KMS-11 (cell line): ENCODE results near the gene CADM3.

Experiments used
- H2AFZ ChIP-seq: fragments of 200-600 bp; sonication (generic); 2 replicates; pipeline ENCODE4 v1.6.1; 2016; ENCODE audit warnings: antibody characterized with exemption, mixed run types, low read depth
- H3K27ac ChIP-seq: fragments of 200-600 bp; sonication (generic); 2 replicates; pipeline ENCODE4 v1.6.1; 2016; ENCODE audit warnings: mild to moderate bottlenecking, mixed run types
- H3K27me3 ChIP-seq: fragments of 200-600 bp; sonication (generic); 2 replicates; pipeline ENCODE4 v1.6.1; 2017; ENCODE audit warnings: mild to moderate bottlenecking, low read depth, mixed run types, moderate library complexity; ENCODE audit not compliant: insufficient read depth
- H3K36me3 ChIP-seq: fragments of 200-600 bp; sonication (generic); 2 replicates; pipeline ENCODE4 v1.6.1; 2017; ENCODE audit warnings: mild to moderate bottlenecking, mixed run types; ENCODE audit not compliant: insufficient read depth
- H3K4me1 ChIP-seq: fragments of 200-600 bp; sonication (generic); 2 replicates; pipeline ENCODE4 v1.6.1; 2016; ENCODE audit warnings: mild to moderate bottlenecking, low read depth, mixed run types; ENCODE audit not compliant: poor library complexity, severe bottlenecking
- H3K4me2 ChIP-seq: fragments of 200-600 bp; sonication (generic); 2 replicates; pipeline ENCODE4 v1.7.0; 2016; ENCODE audit warnings: mild to moderate bottlenecking, mixed run types
- H3K4me3 ChIP-seq: fragments of 200-600 bp; sonication (generic); IDR thresholded peaks from 2 replicates; pipeline ENCODE4 v1.6.1; 2017; ENCODE audit warnings: low read depth, low read length, mixed read lengths; ENCODE audit not compliant: insufficient read depth
- H3K79me2 ChIP-seq: fragments of 200-600 bp; sonication (generic); 2 replicates; pipeline ENCODE4 v1.6.1; 2016; ENCODE audit warnings: low read depth, mixed run types; ENCODE audit not compliant: insufficient read depth
- H3K9ac ChIP-seq: fragments of 200-600 bp; sonication (generic); 2 replicates; pipeline ENCODE4 v1.6.1; 2016; ENCODE audit warnings: mild to moderate bottlenecking, mixed run types
- H4K20me1 ChIP-seq: fragments of 200-600 bp; sonication (generic); 2 replicates; pipeline ENCODE4 v1.6.1; 2016; ENCODE audit warnings: mild to moderate bottlenecking, mixed run types; ENCODE audit not compliant: insufficient read depth
- CTCF ChIP-seq: fragments of 200-600 bp; sonication (generic); conservative IDR thresholded peaks from 2 replicates; pipeline ENCODE4 v1.6.1; 2017; ENCODE audit warnings: low read depth, mild to moderate bottlenecking, antibody characterized with exemption, low read length, moderate library complexity, mixed read lengths

CADM3 gene

GRCh38 chr1:159171254-159171687 lies at the start of gene CADM3:
Gene CADM3 (plus strand): TSS chr1:159171615. CDS start chr1:159171766, 151 bp downstream.
- no peaks in the 10 kb centered on the region for H3K79me2 ChIP-seq
- H4K20me1 ChIP-seq = no peaks in the 10 kb centered on the region
- H3K4me2 ChIP-seq = no peak within 1 kb of the TSS
- H3K9ac ChIP-seq = no peak within 1 kb of the TSS
- H3K36me3 ChIP-seq = no peaks in the 10 kb centered on the region
- no peak for TF ChIP-seq CTCF
- no peaks in the 10 kb centered on the region for H3K27me3 ChIP-seq
- H3K27ac ChIP-seq = no peak within 1 kb of the TSS
- no peak within 1 kb of the TSS for H3K4me3 ChIP-seq
- H2AFZ ChIP-seq = no peak within 1 kb of the TSS
- no peaks in the 10 kb centered on the region for H3K4me1 ChIP-seq

- Histone ChIP-seq H3K79me2 (no peaks in the 10 kb centered on the region), H3K4me3 (no peak overlapping the region), H3K4me2 (no peak overlapping the region), H2AFZ (no peak overlapping the region), H3K9ac (no peak overlapping the region), H3K36me3 (no peaks in the 10 kb centered on the region), H4K20me1 (no peaks in the 10 kb centered on the region), H3K27me3 (no peaks in the 10 kb centered on the region), H3K4me1 (no peaks in the 10 kb centered on the region), H3K27ac (no peak overlapping the region)
- no peak for TF ChIP-seq CTCF
Observed at GRCh38 chr1:159122005-159122621, 49.3 kb upstream of the CADM3 start.

GRCh38 chr1:159123587-159123986 lies 47.8 kb upstream of the CADM3 start:
- Histone ChIP-seq H3K36me3 (no peaks in the 10 kb centered on the region), H3K79me2 (no peaks in the 10 kb centered on the region), H3K4me2 (no peak overlapping the region), H3K4me1 (no peaks in the 10 kb centered on the region), H3K9ac (no peak overlapping the region), H3K4me3 (no peak overlapping the region), H3K27me3 (no peaks in the 10 kb centered on the region), H3K27ac (no peak overlapping the region), H4K20me1 (no peaks in the 10 kb centered on the region), H2AFZ (no peak overlapping the region)
- no peak for TF ChIP-seq CTCF

GRCh38 chr1:159132271-159132881 lies 39.0 kb upstream of the CADM3 start:
- no peak overlapping the region for H3K9ac ChIP-seq
- TF ChIP-seq CTCF = peak; percentile 98
- H3K4me3 ChIP-seq = no peak overlapping the region
- H2AFZ ChIP-seq = no peak overlapping the region
- no peaks in the 10 kb centered on the region for H3K79me2 ChIP-seq
- H3K4me2 ChIP-seq = no peak overlapping the region
- no peaks in the 10 kb centered on the region for H3K36me3 ChIP-seq
- no peaks in the 10 kb centered on the region for H3K27me3 ChIP-seq
- H3K4me1 ChIP-seq = no peaks in the 10 kb centered on the region
- no peak overlapping the region for H3K27ac ChIP-seq
- no peaks in the 10 kb centered on the region for H4K20me1 ChIP-seq
